Activated CD8-positive, alpha-beta memory T cell treated with anti-CD3 and anti-CD28 coated beads, Interleukin-2, amount 50 U/mL, for 4 hours (primary cell): ENCODE data around the gene ELMOD1.
A peak's percentile ranks its signal among the peaks of the same experiment; 100 is the strongest.

Experiments
- DNase-seq: peaks from one replicate; pipeline ENCODE4 v3.0.0-alpha.2; 2020

ELMOD1 gene

DNA sequence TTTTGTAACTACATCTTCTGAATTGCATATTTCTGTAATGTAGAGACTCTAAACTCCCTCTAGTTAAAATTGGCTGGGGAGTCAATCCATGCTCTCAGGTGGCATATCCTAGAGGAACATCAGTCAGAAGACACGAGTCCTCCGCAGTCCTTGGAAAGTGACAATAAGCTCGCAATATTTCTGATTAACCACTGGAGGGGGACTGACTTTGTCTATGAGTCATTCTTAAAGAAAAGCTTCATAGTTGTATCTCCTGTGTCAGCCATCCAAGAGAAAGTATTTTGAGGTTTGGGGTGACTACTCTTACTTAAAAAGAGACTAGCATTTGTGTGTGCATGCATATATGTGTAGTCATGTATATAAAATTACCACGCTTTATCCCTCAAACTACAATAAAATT, 60.7 kb downstream of the ELMOD1 start:
- no peak for DNase-seq

DNA sequence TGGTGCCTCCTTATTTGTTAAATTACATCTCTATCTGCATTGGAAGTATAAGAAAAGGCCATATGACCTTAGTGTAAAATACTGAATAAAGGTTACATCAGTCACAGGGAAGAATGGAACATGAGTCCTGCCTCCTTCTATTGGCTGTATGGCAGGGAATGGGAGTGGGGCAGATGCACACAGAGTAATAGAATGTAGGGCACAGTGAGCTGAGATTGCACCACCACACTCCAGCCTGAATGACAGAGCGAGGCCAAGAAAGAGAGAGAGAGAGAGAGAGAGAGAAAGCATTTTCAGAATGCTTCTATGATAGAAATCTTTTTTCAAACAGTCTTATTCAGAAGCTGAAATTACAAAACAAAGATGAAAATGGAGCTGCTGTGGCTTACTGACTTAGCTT, 62.1 kb downstream of the ELMOD1 start:
- no peak for DNase-seq

DNA sequence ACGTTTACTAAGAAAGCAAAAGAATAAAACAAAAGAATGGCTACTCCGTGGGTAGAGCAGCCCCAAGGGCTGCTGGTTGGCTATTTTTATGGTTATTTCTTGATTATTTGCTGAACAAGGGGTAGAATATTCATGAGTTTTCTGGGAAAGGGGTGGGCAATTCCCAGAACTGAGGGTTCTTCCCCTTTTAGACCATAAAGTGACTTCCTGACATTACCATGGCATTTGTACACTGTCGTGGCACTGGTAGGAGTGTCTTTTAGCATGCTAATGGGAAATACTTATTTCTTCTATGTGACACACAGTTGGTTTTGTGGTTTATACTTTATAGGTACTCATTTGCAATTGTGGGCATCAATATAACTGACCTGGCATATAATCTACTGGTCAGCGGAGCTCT, 64.7 kb downstream of the ELMOD1 start:
- no peak for DNase-seq

DNA sequence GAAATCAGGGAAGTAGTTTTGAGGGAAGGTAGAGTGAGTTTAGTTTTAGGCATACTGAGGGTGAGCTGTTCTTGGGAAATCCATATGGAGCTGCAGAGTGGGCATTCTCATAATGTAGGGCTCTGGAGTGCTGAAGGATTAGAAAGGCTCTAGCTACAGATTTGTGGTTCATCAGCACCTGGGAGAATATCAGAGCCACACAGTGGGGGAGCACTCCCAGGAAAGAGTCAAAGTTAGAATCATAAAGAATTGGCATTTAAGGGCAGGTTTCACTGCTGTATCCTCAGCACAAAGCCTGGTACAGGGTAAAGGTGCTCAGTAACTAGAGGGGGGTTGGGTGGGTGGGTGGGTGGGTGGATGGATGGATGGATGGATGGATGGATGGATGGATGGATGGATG, 68.4 kb downstream of the ELMOD1 start:
- DNase-seq: no peak

DNA sequence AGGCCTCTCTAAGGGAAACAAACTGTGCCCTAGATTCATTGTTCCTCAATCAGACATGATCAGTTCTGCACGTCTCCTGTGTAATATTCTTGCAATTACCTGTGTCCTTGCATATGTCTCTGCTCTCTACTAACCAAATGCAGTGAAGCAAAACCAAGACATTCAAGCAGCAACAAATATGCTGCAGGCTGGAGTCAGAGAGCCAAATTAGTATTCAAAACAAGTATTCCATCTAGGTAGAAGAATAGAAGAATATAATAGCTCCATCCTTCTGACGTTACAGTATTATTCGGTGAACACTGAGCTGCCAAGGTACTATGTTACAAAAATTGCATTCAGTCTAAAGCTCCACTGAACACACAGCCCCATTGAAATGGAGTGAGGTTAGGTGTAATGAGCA, 69.1 kb downstream of the ELMOD1 start:
- DNase-seq: no peak

DNA sequence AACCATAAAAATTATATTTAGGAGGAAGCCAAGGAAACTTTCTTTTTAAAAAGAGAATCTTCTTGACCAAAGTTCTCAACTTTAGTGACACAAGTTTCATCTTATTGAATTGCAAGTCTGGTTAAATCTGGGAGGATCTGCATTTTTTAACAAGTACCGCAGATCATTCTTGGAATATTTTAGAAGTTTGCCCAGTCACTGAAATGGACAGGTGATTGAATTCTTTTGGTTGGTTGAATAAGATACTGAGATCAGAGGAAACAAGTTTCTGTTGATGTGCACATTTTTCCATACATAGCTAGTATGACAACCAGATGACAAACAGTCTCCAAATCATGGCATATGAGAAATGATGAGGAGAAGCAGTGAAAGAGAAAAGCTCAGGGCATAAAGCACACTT, 70.7 kb downstream of the ELMOD1 start:
- no peak for DNase-seq

DNA sequence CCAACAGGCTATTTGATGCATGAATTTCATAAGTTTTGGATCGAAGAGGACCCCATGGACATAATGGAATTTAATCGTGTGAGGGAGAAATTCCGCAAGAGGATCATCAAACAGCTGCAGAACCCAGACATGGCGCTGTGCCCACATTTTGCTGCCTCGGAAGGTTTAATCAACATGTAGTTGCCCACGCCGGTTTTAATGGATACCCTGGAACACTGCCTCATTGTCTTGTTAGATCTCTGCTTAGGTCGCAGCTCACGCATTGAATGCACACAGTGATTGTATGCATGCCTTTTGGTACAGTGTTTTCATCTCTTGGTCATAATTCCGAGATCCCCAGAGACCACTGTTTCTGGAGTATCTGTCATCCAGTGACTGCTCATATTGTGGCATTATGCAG, 74.1 kb downstream of the ELMOD1 start:
- no peak for DNase-seq

DNA sequence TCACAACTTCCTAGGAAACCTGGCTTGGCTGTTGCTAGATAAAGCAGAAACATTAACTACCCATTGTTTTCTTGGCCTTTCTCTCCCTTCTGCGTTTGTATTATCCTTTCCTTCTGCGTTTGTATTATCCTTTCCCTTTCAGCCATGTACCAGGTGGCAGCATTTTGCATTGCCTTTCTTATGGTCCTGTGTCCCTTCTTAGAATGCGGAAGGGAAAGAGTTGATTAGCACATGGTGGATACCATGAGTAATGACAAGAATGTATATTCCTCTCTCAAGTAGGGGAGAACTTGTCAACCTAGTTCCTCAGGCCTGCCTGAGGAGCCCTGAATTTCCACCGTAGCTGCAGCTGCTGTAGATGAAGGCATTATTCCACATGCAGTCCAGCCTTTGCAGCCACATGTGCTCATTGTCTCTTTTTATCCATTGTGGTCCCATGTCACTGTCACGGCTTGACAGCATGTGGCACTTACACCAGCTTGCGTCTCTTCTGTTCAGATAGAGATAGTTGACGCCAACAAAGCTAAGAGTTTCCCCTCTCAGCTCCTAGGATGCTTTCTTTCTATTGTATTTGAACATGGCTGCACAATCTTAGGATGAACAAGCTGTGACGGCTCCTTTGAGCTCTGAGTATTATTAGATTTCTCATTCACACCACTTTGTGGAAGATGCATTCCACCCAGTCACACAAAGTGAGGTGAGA, 76.1 kb downstream of the ELMOD1 start:
- no peak for DNase-seq

DNA sequence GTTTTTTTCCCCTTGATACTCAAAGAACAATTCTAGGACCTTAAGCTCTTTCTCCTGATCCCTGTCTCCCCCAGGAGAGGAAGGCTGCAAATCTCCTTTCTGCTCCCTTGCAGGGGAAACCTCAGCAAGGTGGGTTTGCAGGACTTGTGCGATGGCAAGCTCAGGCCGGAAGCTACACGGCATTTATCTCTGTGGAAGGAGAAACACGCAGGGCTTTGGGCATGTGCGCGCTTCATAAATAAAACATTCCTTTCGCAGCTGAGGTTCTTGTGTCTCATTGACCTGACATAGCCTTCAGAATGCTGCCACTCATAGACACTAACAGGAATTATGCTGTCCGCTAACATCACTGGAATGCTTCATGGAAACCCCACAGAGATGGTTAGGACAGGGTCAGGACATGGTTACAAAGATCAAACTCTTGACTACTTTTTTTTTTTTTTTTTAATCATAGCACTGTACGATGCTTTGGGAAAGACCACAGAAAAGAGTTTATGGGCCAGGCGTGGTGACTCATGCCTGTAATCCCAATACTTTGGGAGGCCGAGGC, 78.3 kb downstream of the ELMOD1 start:
- DNase-seq: no peak

DNA sequence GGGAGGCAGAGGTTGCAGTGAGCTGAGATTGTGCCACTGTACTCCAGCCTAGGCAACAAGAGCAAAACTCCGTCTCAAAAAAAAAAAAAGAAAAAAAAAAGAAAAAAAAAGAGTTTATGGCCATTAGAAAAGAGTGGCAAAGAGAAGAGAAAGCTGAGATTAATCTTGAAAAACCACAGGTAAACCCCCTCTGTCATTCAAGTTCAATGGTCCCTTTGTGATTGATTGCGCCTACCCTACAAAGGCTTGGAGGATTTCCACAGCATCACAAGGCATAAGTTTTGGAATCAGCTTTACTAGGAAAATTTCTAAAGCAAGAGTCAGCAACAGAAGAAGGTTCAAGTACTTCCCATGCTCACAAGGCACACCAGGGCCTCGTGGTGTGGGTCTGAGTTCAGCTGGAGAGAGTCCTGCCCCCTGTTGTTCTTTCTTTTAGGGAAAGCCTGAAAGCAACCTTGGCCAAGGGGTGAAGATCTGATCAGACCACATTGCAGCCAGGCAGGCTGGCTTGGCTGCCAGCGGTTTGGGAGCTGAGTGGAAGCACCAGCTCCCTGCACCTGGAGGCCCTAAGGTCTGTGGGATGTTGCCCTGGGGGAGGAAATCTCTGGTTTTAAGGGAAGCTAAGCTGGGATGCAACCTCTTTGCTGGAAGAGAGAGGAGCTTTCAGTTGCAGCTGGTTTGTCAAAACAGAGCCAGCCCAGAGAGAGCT, 79.1 kb downstream of the ELMOD1 start:
- no peak for DNase-seq

DNA sequence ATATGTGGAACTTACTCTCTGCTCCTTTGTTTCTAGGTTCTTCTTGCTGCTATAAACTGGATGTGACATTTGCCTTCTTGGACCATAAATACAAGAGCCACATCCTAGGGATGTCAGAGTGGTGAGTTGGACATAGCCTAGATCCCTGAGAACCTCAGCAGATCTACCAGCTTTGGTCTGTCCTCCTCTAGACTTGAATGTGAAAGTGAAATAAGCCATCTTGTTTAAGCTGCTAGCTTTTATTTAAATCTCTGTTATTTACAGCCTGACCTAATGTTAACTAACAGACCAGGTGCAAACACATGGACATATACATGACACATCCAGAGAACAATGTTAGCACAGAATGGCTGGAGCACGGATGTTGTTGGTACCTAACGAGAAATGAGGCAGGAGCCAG, 85.0 kb downstream of the ELMOD1 start:
- no peak for DNase-seq

DNA sequence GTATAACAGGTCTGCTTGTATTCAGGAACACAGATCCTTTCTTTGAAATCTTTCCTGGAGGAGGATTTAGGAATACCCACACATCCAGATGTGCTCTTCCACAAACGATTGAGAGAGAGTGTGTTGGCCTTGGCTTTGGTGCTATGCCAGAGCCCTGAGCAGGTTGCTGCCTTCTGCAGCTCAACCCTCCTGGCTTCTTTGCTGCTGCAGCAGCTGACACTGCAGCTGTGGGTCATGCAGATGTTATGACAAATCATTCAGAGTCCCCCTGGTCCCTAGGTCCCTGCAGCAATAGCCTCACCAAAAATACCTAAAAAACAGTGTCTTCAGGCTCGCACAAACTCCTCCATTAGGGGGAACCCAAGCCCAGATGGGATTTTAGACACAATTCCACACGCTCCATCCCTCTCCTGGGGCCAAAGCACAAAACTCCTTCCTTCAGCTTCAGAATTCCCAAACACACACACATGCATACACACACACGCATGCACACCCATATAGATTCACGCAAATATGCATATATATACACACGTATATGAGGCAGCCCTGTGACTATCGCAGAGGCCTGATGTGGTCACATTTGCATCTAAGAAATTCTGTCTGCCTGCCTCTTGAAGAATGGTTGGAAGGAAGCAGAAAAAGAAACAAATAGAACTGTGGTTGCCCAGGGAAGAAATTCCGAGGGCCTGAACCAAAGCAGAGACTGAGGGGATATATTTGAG, 85.5 kb downstream of the ELMOD1 start:
- DNase-seq: no peak

DNA sequence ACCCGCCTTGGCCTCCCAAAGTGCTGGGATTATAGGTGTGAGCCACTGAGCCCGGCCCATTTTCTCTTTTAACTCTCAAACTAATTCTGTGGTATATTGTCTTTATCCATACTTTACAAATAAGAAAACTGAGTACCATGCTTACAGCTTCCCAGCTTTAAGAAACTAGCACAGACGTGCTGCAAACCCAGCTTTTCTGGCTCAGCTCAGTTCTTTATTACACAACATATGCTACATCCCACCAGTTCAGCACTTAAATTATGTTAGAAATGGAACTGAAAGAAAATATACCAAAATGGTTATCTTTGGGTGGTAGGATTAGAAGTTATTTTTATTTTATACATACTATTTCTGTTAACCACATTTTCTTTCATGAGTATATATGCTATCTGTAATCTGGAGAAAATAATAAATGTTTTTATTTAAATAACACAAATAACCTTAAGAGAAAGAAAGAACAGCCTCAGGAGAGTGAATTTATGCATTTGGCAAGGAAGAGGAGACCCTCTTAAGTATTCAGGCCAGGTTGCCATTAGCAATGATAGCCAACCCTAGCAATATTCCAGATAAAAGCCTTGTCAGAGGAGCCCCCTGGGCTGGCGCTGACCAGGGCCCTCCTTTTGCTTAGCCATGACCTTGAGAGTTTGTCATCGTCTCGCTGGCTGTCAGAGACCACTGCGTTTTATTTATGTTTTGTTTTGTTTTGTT, 87.1 kb downstream of the ELMOD1 start:
- no peak for DNase-seq

DNA sequence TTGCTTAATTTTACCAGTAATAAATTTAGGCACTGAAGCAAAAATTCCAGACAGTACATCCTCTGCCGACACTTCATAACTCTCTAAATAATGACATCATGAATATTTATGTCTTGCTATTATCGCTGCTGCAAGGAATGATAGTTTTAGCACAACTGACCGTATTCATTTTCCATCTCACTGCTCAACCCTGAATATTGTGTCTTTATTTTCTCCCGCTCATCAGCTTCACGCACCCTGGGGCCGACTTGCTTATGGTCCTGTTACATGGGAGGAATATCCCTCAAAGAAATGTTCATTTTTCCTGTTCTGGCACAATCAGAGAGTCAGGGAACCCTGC, 87.7 kb downstream of the ELMOD1 start:
- no peak for DNase-seq

DNA sequence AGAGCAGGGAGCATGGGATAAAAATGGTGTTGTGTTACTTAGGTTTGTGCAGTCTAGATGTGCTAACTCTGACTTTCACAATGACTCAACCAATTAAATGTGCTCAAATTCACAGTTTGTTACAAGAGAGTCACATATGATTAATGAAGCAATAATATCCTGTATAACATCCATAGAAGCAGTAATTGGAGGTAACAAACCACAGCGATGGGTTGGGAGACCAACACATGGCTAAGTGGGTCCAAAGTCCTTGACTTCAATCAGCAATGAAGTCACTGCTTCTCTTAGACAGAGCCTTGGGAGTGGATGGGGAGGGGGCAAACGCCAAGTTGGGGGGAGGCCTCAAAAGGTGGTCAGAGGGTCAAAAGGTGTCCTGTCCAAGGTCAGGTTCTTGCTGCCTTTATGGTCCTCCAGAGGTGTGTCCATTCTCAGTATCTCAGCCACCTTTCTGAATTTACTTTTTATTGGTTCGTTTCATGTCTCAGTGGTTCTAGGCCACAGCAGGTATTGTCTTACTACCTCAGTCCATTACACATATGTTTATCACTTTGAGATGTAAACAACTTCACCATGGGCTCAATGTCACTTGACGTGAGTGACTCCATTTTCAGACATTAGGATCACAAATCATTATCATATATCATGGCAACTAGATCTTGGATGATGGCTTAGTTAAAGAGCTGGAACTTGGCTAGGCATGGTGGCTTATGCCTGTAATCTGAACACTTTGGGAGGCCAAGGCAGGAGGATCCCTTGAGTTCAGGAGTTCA, 88.5 kb downstream of the ELMOD1 start:
- DNase-seq: no peak

DNA sequence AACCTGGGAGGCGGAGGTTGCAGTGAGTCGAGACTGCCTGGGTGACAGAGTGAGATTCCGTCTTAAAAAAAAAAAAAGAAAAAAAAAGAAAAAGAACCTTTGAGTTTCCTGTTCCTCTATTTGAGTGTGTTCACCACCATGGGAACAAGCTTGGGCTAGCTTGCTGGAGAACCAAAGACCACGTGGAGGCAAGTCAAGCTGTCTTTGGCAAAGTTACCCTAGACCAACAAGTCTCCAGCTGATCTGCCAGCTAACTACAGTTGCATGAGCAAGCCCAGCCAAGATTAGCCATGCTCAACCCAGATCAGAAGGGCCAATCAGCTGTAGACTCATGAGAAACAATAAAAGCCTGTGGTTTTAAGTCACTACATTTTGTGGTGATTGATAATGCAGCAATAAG, 91.2 kb downstream of the ELMOD1 start:
- no peak for DNase-seq

DNA sequence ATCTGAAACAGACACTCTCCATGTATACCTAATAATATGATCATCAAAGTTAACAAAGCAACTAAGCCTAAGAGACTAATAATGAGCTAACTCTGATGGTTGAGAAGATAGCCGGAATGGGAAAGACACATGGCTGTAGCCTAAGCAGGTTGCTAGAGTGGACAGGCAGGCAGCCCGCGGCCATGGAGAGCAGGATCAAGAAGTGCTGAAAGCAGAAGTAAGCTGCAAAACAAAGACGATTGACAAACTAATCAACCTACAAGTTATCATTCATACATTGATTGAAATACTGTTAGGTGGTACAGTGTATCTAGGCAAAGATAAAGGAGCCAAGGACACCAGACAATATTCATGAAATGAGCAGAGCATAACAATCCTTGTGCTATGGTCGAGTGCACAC, 91.6 kb downstream of the ELMOD1 start:
- no peak for DNase-seq

DNA sequence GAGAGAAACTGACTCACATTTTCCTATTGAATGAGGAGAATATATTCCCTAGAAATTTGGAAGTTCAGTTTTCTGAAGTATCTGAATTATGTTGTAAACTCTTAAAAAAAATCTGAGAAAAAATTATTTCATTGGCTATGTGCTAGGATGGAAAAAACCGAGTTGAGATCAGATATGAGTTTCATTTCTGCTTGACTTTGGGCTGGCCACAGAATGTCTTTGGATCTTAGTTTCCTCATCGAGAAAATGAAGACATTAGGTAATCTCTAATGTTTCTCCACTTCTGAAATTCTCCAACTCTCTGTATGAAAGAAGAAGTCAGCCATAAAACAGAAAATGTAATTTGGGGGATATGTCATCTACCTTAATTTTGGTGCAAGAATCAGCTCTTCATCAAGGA, 92.1 kb downstream of the ELMOD1 start:
- no peak for DNase-seq

DNA sequence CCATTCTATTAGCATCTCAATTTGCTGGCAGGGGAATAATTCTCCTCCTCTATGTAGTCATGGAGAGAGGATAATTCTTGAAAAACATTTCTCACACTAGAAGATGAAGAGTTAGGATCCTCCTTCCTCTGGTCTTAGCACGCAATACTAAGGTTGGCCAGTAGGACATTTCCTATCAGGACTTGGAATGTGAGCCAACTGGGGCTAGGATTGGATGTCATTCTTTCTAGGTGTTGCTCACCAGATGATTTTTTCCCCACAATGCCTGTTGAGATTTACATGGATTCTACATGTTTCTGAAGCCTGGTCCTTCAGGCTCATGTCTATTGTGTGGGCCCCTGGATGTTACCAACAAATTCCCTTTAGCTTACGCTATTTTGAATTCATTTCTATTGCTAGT, 92.9 kb downstream of the ELMOD1 start:
- no peak for DNase-seq

DNA sequence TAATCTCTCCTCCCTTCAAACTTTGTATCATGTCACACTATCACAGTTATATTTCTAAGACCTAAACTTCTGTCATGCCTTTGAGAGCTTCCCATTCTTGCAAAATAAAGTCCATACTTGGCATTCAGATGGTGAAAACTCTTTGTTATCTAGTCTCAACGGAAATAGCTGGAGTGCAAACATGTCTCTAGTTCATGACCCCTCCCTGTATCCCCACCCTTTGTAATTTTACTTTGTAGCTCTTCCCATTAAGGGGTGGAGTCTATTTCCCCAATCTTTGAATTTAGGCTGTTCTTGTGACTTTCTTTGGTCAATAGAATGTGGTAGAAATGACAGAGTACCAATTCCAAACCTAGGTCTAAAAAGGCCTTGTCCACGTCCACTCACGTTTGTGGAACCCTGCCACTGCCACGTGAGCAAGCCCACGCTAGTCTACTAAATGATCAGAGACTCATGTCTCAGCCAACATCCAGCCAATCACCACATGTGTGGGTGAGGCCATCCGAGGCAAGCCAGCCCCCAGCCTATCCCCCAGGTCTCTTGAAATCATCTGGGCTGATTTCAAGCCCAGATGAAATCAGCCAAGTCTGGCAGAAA, 97.5 kb downstream of the ELMOD1 start:
- no peak for DNase-seq

DNA sequence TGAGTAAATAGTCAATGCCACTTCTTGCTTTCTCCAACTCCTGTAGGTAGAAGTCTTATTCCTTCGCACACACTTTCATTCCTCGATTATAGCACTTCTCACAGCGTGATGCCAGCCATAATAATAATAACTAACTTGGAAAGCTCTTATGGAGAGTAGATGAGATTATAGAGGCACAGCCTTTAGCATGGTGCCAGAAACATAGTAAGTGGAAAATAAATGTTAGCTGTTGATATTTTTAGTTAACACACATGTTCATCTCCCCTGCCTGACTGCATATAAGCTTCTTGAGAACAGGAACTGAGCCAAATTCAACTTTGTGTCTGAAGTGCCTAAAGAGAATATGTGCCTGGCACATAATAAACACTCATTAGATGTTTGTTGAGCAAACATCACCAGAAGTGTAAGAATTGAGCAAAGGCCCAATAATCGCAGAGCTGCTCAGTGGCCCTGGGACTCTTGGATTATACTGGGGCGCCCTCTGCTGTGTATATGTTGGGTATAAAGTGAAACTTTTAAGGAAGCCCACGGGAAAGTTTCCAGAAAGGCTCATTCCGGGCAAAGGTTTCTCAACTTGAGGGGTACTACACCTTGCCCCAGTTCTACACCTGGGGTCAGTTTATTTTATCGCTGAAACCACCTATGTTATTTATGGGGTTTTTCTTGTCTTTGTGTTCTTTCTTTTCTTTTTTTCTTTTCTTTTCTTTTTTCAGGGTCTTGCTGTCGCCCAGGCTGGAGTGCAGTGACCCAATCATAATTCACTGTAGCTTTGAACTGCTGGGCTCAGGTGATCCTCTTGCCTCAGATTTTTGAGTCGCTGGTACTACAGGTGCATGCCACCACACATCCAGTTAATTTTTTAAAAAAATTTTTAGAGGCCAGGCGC, 98.6 kb downstream of the ELMOD1 start:
- DNase-seq: peak; percentile 47
